ENCODE data around the gene CAV1. TPM values are rescaled to one million over a fixed set of nuclear protein-coding genes. Genes with fewer than 3 reads are reported as not detected.

Gene CAV1
- total RNA-seq, 1 donor from 2014 or later: 40.6 TPM

GRCh38 chr7:116560021-116560970 is 35.5 kb downstream of the CAV1 start:
- no peak for ATAC-seq

DNA sequence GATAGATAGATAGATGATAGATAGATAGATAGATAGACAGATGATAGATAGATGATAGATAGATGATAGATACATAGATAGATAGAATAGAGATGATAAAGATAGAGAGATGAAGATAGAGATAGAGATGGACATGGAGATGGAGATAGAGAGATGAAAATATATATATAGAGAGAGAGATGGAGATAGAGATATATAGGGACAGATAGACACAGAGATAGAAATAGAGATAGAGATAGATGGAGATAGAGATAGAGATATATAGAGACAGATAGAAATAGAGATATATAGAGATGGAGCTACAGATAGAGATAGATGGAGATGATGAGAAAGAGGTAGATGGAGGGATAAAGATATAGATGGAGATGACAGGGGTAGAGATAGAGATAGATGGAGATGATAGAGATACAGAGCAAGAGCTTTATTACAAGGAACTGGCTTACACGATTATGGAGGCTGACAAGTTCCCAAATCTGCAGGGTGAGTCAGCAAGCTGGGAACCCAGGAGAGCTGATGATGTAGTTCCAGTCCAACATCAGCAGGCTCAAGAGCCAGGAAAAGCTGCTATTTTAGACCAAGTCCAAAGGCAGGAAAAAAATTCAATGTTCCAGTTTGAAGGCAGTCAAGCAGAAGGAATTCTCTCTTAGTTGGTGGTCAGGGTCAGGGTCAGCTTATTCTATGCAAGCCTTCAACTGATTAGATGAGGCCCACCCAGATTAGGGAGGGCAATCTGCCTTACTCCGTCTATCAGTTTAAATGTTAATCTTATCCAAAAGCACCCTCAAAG is 37.1 kb downstream of the CAV1 start:
- no peak for ATAC-seq

GRCh38 chr7:116562529-116563121 is 37.8 kb downstream of the CAV1 start:
- no peak for ATAC-seq

DNA sequence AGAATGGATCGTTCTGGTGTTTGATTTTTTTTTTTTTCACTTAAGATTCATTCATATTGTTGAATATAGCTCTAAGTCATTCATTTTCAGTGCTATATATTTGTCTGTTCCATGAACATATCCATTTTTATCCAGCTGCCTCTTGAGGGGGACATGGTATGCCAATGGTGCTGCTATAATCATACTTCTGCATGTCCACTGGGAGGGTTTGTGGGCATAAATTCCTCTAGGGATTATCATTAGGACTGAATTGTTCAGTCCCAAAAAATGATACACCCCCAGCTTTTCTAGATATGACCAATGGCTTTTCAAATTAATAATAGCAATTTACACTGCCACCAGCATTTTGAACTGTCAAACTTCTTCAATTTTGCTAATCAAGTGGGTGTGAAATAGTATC is 41.1 kb downstream of the CAV1 start:
- ATAC-seq: no peak

DNA sequence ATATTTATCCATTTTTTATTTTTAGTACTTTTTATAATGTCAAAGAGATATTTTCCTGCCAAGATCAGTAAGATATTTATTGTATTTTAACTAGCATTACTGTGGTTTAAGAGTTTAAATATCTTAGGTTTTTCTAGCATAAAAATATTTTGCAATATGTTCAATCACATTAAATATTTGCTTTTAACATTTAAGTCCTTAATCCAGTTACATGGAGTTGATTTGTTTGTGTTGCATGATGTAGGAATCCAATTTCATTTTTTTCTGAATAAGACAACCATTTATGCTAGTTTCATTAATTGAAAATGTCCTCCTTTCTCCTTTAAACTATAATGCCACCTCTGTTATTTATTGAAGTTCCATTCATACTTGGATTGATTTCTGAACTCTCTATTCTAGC is 41.8 kb downstream of the CAV1 start:
- ATAC-seq: no peak

DNA sequence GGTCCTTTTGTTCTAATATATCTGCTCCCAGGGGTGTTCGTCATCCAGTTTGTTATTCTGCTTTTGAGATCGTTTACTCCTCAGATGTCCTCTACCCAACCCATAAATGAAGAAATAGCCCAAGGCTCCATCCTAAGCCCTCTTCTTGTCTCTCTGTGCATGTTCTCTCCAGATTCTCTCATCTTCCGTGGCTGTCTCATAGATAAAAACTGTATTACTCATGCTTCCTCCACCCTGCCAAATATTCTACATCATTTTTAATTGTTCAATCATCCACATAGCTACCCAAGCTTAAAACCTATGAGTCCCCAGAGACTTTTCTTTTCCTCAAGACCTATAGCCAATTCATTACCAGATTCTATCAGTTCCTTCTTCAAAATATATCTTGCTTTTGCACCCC is 44.9 kb downstream of the CAV1 start:
- peak; percentile 55 for ATAC-seq

DNA sequence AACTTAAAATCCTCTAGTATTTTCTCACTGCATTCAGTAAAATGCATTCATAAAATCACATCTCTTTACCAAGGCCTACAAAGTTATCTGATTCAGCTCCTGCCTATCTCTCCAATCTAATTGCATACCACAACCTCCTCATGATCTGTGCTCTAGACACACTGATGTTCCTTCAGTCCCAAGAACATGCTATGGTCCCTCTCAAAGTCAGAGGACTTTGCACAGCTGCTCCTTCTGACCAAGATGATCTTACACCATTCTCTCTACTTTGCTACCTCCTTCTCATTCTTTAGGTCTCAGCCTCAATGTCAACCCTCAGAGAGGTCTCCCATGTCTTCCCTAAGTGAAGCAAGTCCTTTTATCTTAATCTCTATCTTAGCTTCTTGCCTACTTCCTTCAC is 45.5 kb downstream of the CAV1 start:
- ATAC-seq: no peak

DNA sequence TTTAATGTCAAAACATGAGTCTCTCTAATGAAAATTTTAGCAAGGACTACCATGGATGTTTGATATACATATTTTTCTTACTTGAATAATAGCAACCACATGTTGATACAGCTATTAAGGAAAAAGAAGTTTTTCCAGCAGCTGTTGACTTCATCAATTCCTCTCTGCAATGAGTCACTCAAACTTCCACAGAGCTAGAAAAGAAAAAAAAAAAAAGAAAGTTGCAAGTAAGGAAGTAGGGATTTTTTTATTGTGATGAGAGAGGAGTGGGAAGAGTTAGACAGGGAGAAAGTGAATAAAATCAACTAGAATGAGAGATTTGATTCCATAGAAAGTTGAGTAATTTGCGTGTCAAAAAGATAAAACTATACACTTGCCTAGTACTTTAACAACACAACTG is 46.2 kb downstream of the CAV1 start:
- ATAC-seq: no peak

- ATAC-seq: peak; percentile 73
Measured at GRCh38 chr7:116571552-116571951, 46.7 kb downstream of the CAV1 start.

GRCh38 chr7:116572036-116572435 is 47.2 kb downstream of the CAV1 start:
- ATAC-seq: no peak

GRCh38 chr7:116573541-116573940 is 48.7 kb downstream of the CAV1 start:
- ATAC-seq: no peak

- no peak for ATAC-seq
Measured at GRCh38 chr7:116574025-116574822, 49.4 kb downstream of the CAV1 start.

DNA sequence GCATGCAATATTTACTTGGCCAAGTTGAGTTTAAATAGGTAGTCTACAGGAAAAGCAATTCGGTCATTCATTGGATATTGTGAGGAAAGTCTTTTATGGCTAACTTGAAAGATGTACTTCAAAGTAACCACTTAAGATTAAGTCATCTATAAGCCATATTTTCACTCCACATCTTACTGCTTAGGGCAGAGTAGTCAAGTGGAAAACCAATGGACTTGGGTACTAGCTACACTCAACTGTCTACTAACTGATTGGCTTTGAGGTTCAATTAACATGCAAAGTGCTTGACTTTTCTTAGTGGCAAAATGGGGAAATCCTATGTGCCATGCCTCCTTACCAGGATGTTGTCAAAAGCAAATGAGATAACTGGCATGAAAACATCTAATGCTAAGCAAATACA is 51.0 kb downstream of the CAV1 start:
- ATAC-seq: no peak

DNA sequence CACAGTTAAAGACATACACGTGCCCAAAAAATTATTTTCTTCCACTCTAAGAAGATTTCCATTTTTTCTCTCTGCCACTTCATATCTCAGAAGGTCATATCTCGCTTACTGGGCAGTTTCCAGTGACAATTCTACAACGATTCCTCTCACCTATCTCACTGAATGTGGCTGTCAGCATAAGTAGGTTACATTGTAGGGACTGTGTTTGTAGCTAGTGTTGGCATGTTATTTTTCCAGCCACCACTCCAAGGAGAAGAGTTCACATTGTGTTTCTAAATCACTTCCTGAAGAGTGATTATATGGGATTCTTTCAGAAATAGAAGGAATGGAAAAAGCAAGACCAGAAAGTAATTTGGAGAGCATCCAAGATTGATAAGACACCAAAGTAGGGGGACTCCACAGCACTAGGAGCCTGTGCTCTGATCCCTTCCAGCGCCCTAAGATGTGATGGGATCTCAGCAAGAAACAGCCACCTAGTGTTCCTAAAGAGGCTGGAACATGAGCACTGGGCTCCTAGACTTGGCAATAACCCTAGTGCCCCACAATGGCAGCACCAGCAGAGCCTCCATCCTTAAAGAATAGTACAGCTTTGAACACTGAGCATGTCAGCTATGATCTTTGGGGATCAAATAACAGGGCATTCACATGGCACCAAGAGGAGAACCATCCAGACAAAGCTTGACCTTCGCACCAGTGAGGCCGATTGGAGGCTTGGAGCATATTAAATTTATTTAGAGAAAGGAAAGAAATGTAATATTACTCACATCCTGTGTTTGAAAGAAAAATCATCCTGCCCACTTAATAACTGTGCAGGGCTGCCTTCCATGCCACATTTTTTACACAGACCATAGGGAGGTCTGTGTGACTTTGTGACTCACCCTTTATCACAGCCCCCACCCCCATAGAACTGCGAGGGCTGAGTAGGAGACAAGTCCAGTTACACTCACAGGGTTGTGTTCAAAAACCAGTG is 51.8 kb downstream of the CAV1 start:
- ATAC-seq: peak; percentile 62

DNA sequence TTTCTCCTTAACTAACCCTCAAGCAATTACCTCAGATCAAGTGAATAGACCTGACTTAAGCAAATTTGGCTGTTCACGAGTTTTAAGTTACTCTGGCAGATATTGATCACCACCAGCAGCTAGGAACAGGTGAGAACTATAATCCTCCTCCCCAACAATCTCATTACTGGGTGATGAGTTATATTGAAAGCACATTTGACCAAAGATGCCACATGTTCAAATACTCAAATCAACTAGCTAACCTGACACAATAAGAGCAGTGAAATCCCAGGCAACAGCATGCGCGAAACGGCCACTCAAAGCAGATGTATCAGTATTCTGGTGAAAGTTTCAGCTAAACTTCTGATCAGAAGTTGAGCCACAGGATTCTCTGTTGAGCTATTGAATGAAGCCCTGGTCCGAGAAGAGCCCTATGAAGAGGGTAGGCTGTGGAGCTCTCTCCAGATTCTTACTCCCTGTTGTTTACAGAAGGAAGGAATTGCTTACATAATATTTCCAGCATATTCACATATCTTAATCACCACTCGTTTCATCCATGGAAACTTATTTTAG is 52.6 kb downstream of the CAV1 start:
- no peak for ATAC-seq

DNA sequence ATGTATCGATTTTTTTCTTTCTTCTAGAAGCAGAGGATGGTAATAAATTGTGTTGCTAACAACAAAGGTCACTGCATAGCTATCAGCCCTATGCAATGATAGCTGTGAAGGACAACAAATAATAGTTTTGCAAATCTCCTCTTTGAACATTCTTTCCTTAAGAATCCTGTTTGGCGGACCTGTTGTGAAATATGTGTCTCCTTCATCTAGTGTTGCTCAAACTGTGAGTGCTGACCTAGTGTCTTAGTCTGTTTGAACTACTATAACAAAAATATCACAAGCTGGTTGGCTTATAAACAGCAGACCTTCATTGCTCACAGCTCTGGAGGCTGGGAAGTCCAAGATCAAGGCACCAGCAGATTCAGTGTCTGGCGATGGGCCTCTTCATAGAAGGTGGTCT is 53.7 kb downstream of the CAV1 start:
- no peak for ATAC-seq

GRCh38 chr7:116579322-116579721 is 54.5 kb downstream of the CAV1 start:
- ATAC-seq: no peak

- no peak for ATAC-seq
Measured at GRCh38 chr7:116579835-116580234, 55.0 kb downstream of the CAV1 start.

DNA sequence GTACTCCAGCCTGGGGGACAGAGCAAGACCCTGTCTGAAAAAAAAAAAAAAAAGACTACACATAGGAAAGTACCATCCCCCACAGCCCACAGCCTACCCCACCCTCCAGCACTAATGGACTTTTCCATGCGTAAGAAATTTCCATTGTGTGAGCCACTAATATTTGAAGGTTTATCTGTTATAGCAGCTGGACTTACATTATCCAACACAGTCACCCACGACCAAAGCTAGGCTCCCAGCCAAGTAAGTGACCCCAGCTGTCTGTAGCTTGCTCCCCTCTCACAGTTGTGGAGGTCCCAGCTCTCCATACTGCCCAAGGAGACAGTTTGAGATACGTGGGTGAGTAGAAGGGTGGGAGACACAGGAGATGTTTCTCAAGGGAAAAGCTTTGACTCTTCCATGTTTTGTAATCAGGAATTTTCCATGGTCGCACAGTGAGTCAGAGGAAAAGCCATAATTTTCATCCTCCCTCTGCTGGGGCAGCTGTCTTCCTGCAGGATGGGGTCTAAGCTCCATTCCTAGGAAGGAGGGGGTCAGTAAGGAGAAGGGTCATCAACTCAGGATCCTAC is 57.4 kb downstream of the CAV1 start:
- ATAC-seq: no peak

DNA sequence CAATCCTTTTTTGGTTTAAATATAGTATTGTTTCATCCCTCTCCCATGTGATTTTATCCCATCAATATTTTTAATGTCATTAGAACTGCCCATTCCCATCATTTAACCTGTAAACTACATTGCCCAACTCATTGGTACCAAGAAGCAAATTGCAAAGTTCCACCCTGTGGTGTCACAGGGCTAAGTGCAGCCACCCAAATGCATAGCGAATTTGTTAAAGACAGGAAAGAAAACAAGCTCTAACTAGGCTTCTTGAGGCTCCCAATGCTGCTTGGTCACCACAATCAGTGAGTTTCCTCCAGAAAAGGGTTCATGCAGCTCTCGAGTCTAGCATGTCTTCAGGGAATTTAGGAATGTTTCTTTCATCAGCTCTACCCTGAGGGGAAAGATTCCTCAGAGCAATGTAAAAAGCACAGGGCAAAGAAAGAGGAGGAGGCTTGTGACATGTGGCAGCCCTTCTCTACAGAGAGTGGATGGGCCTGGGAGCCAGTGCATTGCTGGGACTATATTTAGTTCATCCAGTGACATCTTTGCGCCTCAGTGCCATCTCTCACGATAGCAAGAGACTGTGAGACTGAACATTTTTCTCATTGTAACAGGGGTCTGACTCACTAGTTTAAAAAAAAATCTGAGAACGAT is 58.1 kb downstream of the CAV1 start:
- ATAC-seq: no peak

All from esophagus mucosa (tissue), 1 donor.